Measurements from ENCODE around the gene ERP27.

DNA sequence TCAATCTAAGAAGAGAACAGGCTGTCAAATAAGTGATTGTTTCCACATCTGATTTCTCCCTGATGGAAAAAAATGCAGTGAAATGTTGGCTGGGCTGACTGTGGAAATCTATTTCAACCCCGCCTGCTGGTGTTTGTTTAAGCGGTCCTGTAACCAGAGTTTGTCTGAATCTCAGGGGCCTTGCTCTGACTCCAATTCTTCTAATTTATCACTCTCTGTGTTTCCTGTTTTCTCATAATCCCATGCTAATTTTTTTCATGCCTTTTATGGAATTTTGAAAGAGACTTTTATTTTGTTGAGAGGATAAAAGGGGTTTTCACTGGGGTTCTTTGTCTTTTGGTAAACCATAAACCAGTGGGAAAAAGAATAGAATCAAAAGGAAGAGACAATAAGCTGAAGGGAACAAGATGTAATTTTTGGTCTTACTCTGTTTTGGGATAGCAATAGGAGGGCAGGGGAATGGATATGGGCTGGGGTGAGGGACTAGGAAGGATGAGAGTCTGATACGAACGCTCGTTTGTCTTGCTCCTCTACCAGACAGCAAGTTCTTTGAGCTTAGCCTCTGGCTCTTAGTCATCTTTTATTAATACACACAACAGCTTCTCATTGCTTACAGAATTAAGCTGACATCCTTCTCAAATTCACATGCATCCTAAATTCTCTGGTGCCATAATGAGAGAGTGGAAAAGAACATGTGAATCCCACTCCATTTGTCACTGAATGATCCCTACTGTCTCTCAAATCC, 44.7 kb downstream of the ERP27 start:
- TF ChIP-seq POLR2AphosphoS5 (IDR thresholded peaks at IDR 0.05; ENCODE audit: low read depth, low read length) (no peak), TAF1 (IDR thresholded peaks at IDR 0.05; ENCODE audit: borderline replicate concordance, low read depth, low read length) (no peak)
